Measurements from ENCODE around the gene TH.

GRCh38 chr11:2188745-2189144 lies 17.1 kb upstream of the TH start:
- TF ChIP-seq EZH2 (IDR thresholded peaks at IDR 0.05; ENCODE audit: borderline replicate concordance, low read length) (no peak), CTCF (IDR thresholded peaks at IDR 0.05; ENCODE audit: low read length) (no peak)
